NB4 (cell line): ENCODE measurements around the gene AMIGO2.
A peak's percentile ranks its signal among the peaks of the same experiment; 100 is the strongest.

Experiments used
- DNase-seq: peaks from one replicate; pipeline ENCODE4 v3.0.0; 2010; ENCODE audit warnings: low read depth
- H3K4me3 ChIP-seq: one replicate; pipeline ENCODE4 v1.5.1; 2011; ENCODE audit warnings: mild to moderate bottlenecking, low read depth, low read length, moderate library complexity
- CTCF ChIP-seq: IDR thresholded peaks from one replicate; pipeline ENCODE4 v1.5.1; 2012; ENCODE audit warnings: low read depth, low read length
- MAX ChIP-seq: IDR thresholded peaks from 2 replicates; pipeline ENCODE4 v1.6.1; 2011; ENCODE audit warnings: low read depth, low read length
- MYC ChIP-seq: IDR thresholded peaks from 2 replicates; pipeline ENCODE4 v1.6.1; 2011; ENCODE audit warnings: low read depth, low read length
- POLR2A ChIP-seq: IDR thresholded peaks from 2 replicates; pipeline ENCODE4 v1.6.1; 2011; ENCODE audit warnings: mild to moderate bottlenecking; ENCODE audit not compliant: insufficient read length; ENCODE audit errors: extremely low read depth

The AMIGO2 gene

GRCh38 chr12:47087088-47087688 is 7.4 kb upstream of the AMIGO2 start:
- TF ChIP-seq MAX: no peak
- no peak for TF ChIP-seq CTCF
- TF ChIP-seq POLR2A: no peak
- no peak for TF ChIP-seq MYC
- no peak for DNase-seq
- no peak overlapping the region for H3K4me3 ChIP-seq

- peak overlapping the region; percentile 23 for H3K4me3 ChIP-seq
- DNase-seq: peak; percentile 67
- TF ChIP-seq MAX (peak; percentile 15; the same call in 1 of the 2 replicates), MYC (no peak)
Observed at GRCh38 chr12:47085815-47086252, 6.1 kb upstream of the AMIGO2 start.

GRCh38 chr12:47084172-47084571 is 4.4 kb upstream of the AMIGO2 start:
- TF ChIP-seq POLR2A: no peak
- no peak for TF ChIP-seq MAX
- TF ChIP-seq MYC: no peak
- no peak for TF ChIP-seq CTCF
- H3K4me3 ChIP-seq: no peak overlapping the region
- no peak for DNase-seq

- H3K4me3 ChIP-seq: no peak overlapping the region
- peak; percentile 50 for DNase-seq
- TF ChIP-seq POLR2A: no peak
- no peak for TF ChIP-seq MAX
Observed at GRCh38 chr12:47082796-47083621, 3.2 kb upstream of the AMIGO2 start.

- DNase-seq: no peak
- no peak overlapping the region for H3K4me3 ChIP-seq
- TF ChIP-seq MAX: no peak
- no peak for TF ChIP-seq MYC
Observed at GRCh38 chr12:47082283-47082682, 2.5 kb upstream of the AMIGO2 start.

GRCh38 chr12:47080725-47081502 is 1.2 kb upstream of the AMIGO2 start:
- TF ChIP-seq MAX (no peak), CTCF (no peak), POLR2A (no peak), MYC (no peak)
- peak; percentile 66 for DNase-seq
- peak overlapping the region; percentile 19 for H3K4me3 ChIP-seq
